H1 (cell line): ENCODE measurements around the gene TEAD4. TPM values are rescaled to one million over a fixed set of nuclear protein-coding genes. Genes with fewer than 3 reads are reported as not detected.

Source experiments
- CBX5 ChIP-seq: fragments of 300-800, 300-1000 bp; sonication (generic); IDR thresholded peaks from 2 replicates; pipeline ENCODE4 v1.7.1; 2016; ENCODE audit warnings: antibody characterized with exemption, low read length, low read depth
- RXRA ChIP-seq: IDR thresholded peaks from 2 replicates; pipeline ENCODE4 v1.6.1; 2011; ENCODE audit warnings: low read depth, mild to moderate bottlenecking, low read length, moderate library complexity; ENCODE audit not compliant: insufficient read depth
- polyA plus RNA-seq, 7 experiments: library from polyadenylated mRNA; depleted of rRNA in 3 of 7; stranded (reverse) in 5 of 7; unstranded in 2 of 7; fragments of >200 nt in 5 of 7; fragments of 200-250 nt in 2 of 7; gene quantifications; 1 replicate in 5 of 7; 2 replicates in 1 of 7; 4 replicates in 1 of 7; pipeline versions ENCODE4 v1.2.1 to v1.2.3, GENCODE V29; 2011 to 2013; ENCODE audit warnings: missing spikeins in 2 of 7, mixed read lengths in 2 of 7
- total RNA-seq: library from RNA; stranded (reverse); fragmentation: NEBNext Ultra II Directional; extraction: Animal tissue kit (Norgen Biotek cat#: 25700); gene quantifications from 2 replicates; pipeline ENCODE4 v1.2.1, GENCODE V29; 2021
- TF ChIP-seq, protein P1 (sequence below): IDR thresholded peaks from 2 replicates; pipeline ENCODE4 v1.6.1; 2012; ENCODE audit warnings: inconsistent platforms
- TF ChIP-seq, protein P2 (sequence below): IDR thresholded peaks from 2 replicates; pipeline ENCODE4 v1.6.1; 2012; ENCODE audit warnings: low read length, inconsistent platforms

The TEAD4 gene
- total and polyA plus RNA-seq, 2 of the 8 experiments (the other 6 are each of a cell fraction or from before 2014, with no cell fraction given): 56.7 to 116 TPM

DNA sequence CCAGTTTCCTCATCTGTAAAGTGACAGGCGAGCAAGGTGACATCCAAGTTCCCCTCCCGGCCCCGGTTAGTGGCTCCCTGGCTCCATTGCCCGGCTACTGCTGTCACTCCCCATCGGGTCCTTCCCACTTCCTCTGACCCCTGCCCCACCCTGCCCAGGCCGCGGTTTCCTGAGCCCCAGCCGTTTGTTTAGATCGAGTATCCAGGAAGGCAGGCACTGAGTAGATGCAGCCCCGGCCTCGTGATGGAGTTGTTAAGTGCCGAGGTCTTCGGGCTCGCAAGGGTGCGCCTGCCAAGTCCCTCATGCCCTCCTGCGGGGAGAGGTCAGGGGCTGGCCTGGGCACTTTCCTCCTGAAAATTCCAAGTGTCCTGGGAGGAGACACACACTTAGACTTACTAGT lies 55.4 kb downstream of the TEAD4 start (continued):
- TF ChIP-seq, protein P1, sequence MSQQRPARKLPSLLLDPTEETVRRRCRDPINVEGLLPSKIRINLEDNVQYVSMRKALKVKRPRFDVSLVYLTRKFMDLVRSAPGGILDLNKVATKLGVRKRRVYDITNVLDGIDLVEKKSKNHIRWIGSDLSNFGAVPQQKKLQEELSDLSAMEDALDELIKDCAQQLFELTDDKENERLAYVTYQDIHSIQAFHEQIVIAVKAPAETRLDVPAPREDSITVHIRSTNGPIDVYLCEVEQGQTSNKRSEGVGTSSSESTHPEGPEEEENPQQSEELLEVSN: no peak
- TF ChIP-seq CBX5 (no peak), RXRA (no peak)
- TF ChIP-seq, protein P2, sequence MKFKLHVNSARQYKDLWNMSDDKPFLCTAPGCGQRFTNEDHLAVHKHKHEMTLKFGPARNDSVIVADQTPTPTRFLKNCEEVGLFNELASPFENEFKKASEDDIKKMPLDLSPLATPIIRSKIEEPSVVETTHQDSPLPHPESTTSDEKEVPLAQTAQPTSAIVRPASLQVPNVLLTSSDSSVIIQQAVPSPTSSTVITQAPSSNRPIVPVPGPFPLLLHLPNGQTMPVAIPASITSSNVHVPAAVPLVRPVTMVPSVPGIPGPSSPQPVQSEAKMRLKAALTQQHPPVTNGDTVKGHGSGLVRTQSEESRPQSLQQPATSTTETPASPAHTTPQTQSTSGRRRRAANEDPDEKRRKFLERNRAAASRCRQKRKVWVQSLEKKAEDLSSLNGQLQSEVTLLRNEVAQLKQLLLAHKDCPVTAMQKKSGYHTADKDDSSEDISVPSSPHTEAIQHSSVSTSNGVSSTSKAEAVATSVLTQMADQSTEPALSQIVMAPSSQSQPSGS: no peak
